ENCODE results near the gene SIK3. TPM values are rescaled to one million over a fixed set of nuclear protein-coding genes. Genes with fewer than 3 reads are reported as not detected.
A peak's percentile ranks its signal among the peaks of the same experiment; 100 is the strongest.

Gene SIK3
- total RNA-seq, 2 experiments from 2014 or later, result 81.4 to 86.1 TPM

DNA sequence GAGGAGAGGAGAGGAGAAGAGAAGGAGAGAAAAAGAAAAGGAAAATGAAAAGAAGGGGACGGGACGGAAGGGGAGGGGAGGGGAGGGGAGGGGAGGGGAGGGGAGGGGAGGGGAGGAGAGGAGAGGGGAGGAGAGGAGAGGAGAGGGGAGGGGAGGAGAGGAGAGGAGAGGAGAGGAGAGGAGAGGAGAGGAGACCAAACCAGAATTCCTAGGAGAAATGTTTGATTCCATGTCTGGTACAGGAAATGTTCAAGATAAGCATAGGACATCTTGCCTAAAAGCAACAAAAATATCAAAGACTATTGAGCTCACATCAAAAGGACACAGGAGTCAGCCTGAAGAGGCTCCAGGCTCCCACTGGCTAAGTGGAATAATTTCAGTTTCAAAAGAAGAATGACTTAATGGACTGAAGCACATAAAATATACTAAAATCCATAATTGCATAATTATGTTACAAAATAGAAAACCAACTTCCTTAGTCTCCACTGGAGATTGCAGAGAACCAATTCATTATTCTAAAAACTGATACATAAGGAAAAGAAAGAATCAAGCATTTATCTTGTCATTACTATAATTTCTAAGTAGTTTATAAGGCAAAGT, 159.7 kb downstream of the SIK3 start:
- H3K4me3 Mint-ChIP-seq, result no peak overlapping the region
- ChIA-PET CTCF (no interaction called here), POLR2A (no interaction called here)
- peaks cover 30% of the 10 kb centered on the region for H3K4me1 Mint-ChIP-seq (ENCODE audit: low read depth)
- no peak for TF ChIP-seq CTCF (IDR thresholded peaks at IDR 0.05)
- H3K36me3 Mint-ChIP-seq (ENCODE audit: low read depth), result peaks cover 36% of the 10 kb centered on the region
- no peak overlapping the region for H3K27ac Mint-ChIP-seq
- Histone ChIP-seq H3K27ac (ENCODE audit: low read depth in 1 of 2, low read length in 2 of 2) (no peak overlapping the region), H3K9me3 (ENCODE audit: control insufficient read depth in 1 of 2, insufficient read depth in 1 of 2, low read length in 2 of 2) (no peaks in the 10 kb centered on the region), H3K4me1 (ENCODE audit: insufficient read depth, low read length) (peaks cover 1% of the 10 kb centered on the region), H3K27me3 (ENCODE audit: control insufficient read depth in 1 of 2, insufficient read depth in 2 of 2, low read length in 2 of 2) (no peaks in the 10 kb centered on the region), H3K4me3 (ENCODE audit: low read length) (no peak overlapping the region), H3K36me3 (ENCODE audit: insufficient read depth, low read length) (peaks cover 6% of the 10 kb centered on the region)
- peaks cover 3% of the 10 kb centered on the region for H3K9me3 Mint-ChIP-seq
- intact Hi-C loops (cut with DNase I, micrococcal nuclease), result no loop called here
- no peaks in the 10 kb centered on the region for H3K27me3 Mint-ChIP-seq
- DNase-seq (no peak), ATAC-seq (ENCODE audit: poor library complexity) (no peak)

DNA sequence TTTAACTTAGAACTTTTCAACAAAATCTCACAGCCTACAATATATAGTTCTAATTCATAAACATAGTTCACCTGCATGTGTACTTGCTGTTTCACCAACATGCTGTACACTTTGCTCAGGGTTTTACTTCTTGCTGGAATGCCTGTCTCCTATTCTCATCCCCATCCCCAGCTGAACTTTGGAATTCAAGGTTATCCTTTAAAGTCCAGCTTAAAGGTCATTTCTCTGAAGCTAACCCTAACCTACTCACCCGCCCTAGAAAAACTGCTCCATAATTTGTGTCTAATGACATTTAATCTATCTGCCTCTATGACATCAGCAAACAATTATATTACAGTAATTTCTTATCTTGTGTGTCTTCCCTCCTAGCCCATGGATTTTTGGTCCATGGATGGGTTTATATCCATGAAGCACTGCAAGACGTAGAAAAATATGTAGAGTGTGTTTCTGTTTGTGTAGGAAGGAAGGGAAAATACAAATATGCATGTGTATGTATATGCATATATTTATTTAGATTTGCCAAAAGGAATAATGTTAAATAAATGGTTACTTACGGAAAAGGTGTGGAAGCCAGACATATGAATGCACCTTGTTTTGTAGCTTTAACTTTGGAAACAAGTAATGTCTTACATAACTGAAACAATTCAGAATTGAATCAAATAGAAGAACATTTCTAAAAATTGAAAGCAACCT, 161.3 kb downstream of the SIK3 start:
- peaks cover 3% of the 10 kb centered on the region for H3K9me3 Mint-ChIP-seq
- POLR2A ChIA-PET, result no interaction called here
- no peak overlapping the region for H3K4me3 ChIP-seq (ENCODE audit: low read length)
- H3K27ac ChIP-seq (ENCODE audit: low read depth in 1 of 2, low read length in 2 of 2), result no peak overlapping the region
- H3K27me3 ChIP-seq (ENCODE audit: control insufficient read depth in 1 of 2, insufficient read depth in 2 of 2, low read length in 2 of 2), result no peaks in the 10 kb centered on the region
- CTCF ChIA-PET, result no interaction called here
- no peak for DNase-seq
- H3K4me1 Mint-ChIP-seq (ENCODE audit: low read depth), result peaks cover 29% of the 10 kb centered on the region
- H3K27ac Mint-ChIP-seq, result peak overlapping the region; percentile 41
- peaks cover 23% of the 10 kb centered on the region for H3K36me3 Mint-ChIP-seq (ENCODE audit: low read depth)
- ATAC-seq (ENCODE audit: poor library complexity), result no peak
- H3K4me1 ChIP-seq (ENCODE audit: insufficient read depth, low read length), result peaks cover 18% of the 10 kb centered on the region
- TF ChIP-seq CTCF (IDR thresholded peaks at IDR 0.05), result no peak
- intact Hi-C loops (cut with DNase I, micrococcal nuclease), result no loop called here
- H3K9me3 ChIP-seq (ENCODE audit: control insufficient read depth in 1 of 2, insufficient read depth in 1 of 2, low read length in 2 of 2), result no peaks in the 10 kb centered on the region
- H3K36me3 ChIP-seq (ENCODE audit: insufficient read depth, low read length), result peaks cover 6% of the 10 kb centered on the region
- no peak overlapping the region for H3K4me3 Mint-ChIP-seq
- H3K27me3 Mint-ChIP-seq, result no peaks in the 10 kb centered on the region

DNA sequence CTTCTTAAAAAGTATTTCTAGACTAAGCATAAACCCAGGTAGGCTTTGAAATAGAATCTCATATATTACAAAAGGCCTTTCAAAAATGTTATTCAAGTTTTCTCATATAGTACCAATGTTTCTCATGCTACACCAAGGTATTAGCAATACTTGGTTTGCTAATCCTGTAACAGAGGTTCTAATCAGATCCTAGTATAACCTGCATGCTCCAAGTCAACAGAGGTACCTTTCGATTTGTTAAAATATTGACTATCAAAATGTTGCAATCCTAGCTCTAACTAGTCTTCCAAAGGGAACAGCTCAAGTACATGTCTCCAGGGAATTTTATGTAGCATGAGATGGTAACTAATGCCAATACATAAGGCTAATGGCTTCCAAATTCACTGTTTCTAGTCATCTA, 162.7 kb downstream of the SIK3 start:
- intact Hi-C loops (cut with DNase I, micrococcal nuclease), result no loop called here
- H3K27me3 ChIP-seq (ENCODE audit: control insufficient read depth in 1 of 2, insufficient read depth in 2 of 2, low read length in 2 of 2), result no peaks in the 10 kb centered on the region
- H3K9me3 Mint-ChIP-seq, result peaks cover 3% of the 10 kb centered on the region
- no peaks in the 10 kb centered on the region for H3K27me3 Mint-ChIP-seq
- peaks cover 6% of the 10 kb centered on the region for H3K36me3 ChIP-seq (ENCODE audit: insufficient read depth, low read length)
- ChIA-PET POLR2A (no interaction called here), CTCF (no interaction called here)
- no peak overlapping the region for H3K27ac Mint-ChIP-seq
- no peak overlapping the region for H3K27ac ChIP-seq (ENCODE audit: low read depth in 1 of 2, low read length in 2 of 2)
- H3K9me3 ChIP-seq (ENCODE audit: control insufficient read depth in 1 of 2, insufficient read depth in 1 of 2, low read length in 2 of 2), result no peaks in the 10 kb centered on the region
- no peak overlapping the region for H3K4me3 ChIP-seq (ENCODE audit: low read length)
- DNase-seq (no peak), ATAC-seq (ENCODE audit: poor library complexity) (no peak)
- peaks cover 43% of the 10 kb centered on the region for H3K4me1 Mint-ChIP-seq (ENCODE audit: low read depth)
- H3K36me3 Mint-ChIP-seq (ENCODE audit: low read depth), result peaks cover 21% of the 10 kb centered on the region
- TF ChIP-seq CTCF (IDR thresholded peaks at IDR 0.05), result no peak
- H3K4me1 ChIP-seq (ENCODE audit: insufficient read depth, low read length), result peaks cover 28% of the 10 kb centered on the region
- H3K4me3 Mint-ChIP-seq, result no peak overlapping the region

Measured in CD4-positive, alpha-beta T cell (primary cell).